Suprapubic skin (tissue), 4 donors: ENCODE data around the gene PDC. TPM values are rescaled to one million over a fixed set of nuclear protein-coding genes. Genes with fewer than 3 reads are reported as not detected.

ENCODE experiments used
- DNase-seq, 2 donors: peaks; one replicate each; pipeline ENCODE4 v3.0.0-alpha.2; 2019; ENCODE audit warnings: low spot score in 2 of 2
- H3K27ac ChIP-seq: fragments of 200-600 bp; sonication (generic); one replicate; pipeline ENCODE4 v1.5.1; 2019
- H3K27me3 ChIP-seq: fragments of 200-600 bp; sonication (generic); one replicate; pipeline ENCODE4 v1.5.1; 2019
- H3K36me3 ChIP-seq: fragments of 200-600 bp; sonication (generic); one replicate; pipeline ENCODE4 v1.5.1; 2019
- H3K4me1 ChIP-seq: fragments of 200-600 bp; sonication (generic); one replicate; pipeline ENCODE4 v1.5.1; 2019
- H3K4me3 ChIP-seq: fragments of 200-600 bp; sonication (generic); one replicate; pipeline ENCODE4 v1.5.1; 2019; ENCODE audit warnings: mild to moderate bottlenecking
- H3K9me3 ChIP-seq: fragments of 200-600 bp; sonication (generic); one replicate; pipeline ENCODE4 v1.5.1; 2019
- CTCF ChIP-seq, 2 donors: fragments of 200-600 bp in 1 of 2; fragments of 450-650 bp in 1 of 2; sonication (generic) in 1 of 2; IDR thresholded peaks; one replicate each; pipeline ENCODE4 v1.5.1; 2016 to 2019; ENCODE audit warnings: antibody characterized with exemption in 2 of 2, mild to moderate bottlenecking in 1 of 2, moderate library complexity in 1 of 2
- EP300 ChIP-seq: sonication (generic); formaldehyde crosslinking; IDR thresholded peaks from one replicate; pipeline ENCODE4 v1.6.1; 2017; ENCODE audit warnings: antibody characterized with exemption
- POLR2A ChIP-seq, 2 donors: fragments of 450-650 bp; IDR thresholded peaks; one replicate each; pipeline ENCODE4 v1.6.1; 2017; ENCODE audit warnings: antibody characterized with exemption in 2 of 2, mild to moderate bottlenecking in 2 of 2, moderate library complexity in 2 of 2
- POLR2AphosphoS5 ChIP-seq, 3 donors: sonication (generic); formaldehyde crosslinking; IDR thresholded peaks; one replicate each; pipeline ENCODE4 v1.6.1; 2017; ENCODE audit warnings: antibody characterized with exemption in 3 of 3
- WGBS: methylation state at CpG from one replicate; pipeline ENCODE4 v1.1.5; 2018; 5-methylcytosine and 5-hydroxymethylcytosine counted together
- total RNA-seq, 4 donors: library from RNA; depleted of rRNA; stranded (reverse); fragments of >200 nt; gene quantifications; one replicate each; pipeline ENCODE4 v1.1.0, GENCODE V29; 2016

PDC gene
- total RNA-seq, 4 donors from 2014 or later = not detected

GRCh38 chr1:186498695-186499389 is 37.9 kb upstream of the PDC start:
- H3K36me3 ChIP-seq = no peaks in the 10 kb centered on the region
- H3K4me3 ChIP-seq = no peak overlapping the region
- H3K27ac ChIP-seq = no peak overlapping the region
- no peaks in the 10 kb centered on the region for H3K27me3 ChIP-seq
- DNase-seq = no peak
- no peaks in the 10 kb centered on the region for H3K4me1 ChIP-seq
- no peak for TF ChIP-seq POLR2A (IDR thresholded peaks at IDR 0.05)
- TF ChIP-seq EP300 = no peak
- no peak for TF ChIP-seq CTCF (IDR thresholded peaks at IDR 0.05)
- no peak for TF ChIP-seq POLR2AphosphoS5 (IDR thresholded peaks at IDR 0.05)
- WGBS = 73% methylated on average over 4 of the region's 4 CpGs
- no peaks in the 10 kb centered on the region for H3K9me3 ChIP-seq

- Histone ChIP-seq H3K27ac (no peak overlapping the region), H3K9me3 (no peaks in the 10 kb centered on the region), H3K4me1 (no peaks in the 10 kb centered on the region), H3K36me3 (no peaks in the 10 kb centered on the region), H3K4me3 (no peak overlapping the region), H3K27me3 (no peaks in the 10 kb centered on the region)
- TF ChIP-seq POLR2A (IDR thresholded peaks at IDR 0.05) = no peak
- TF ChIP-seq POLR2AphosphoS5 (IDR thresholded peaks at IDR 0.05) = no peak
- no peak for TF ChIP-seq CTCF (IDR thresholded peaks at IDR 0.05)
- TF ChIP-seq EP300 = no peak
- DNase-seq = no peak
- WGBS = 91% methylated on average over 4 of the region's 4 CpGs
Observed at GRCh38 chr1:186498071-186498470, 37.2 kb upstream of the PDC start.

- WGBS = 94% methylated on average over 3 of the region's 3 CpGs
- H3K9me3 ChIP-seq = no peaks in the 10 kb centered on the region
- no peak for DNase-seq
- no peak overlapping the region for H3K27ac ChIP-seq
- no peaks in the 10 kb centered on the region for H3K36me3 ChIP-seq
- H3K4me3 ChIP-seq = no peak overlapping the region
- TF ChIP-seq EP300 (no peak), CTCF (IDR thresholded peaks at IDR 0.05) (no peak), POLR2AphosphoS5 (IDR thresholded peaks at IDR 0.05) (no peak), POLR2A (IDR thresholded peaks at IDR 0.05) (no peak)
- H3K4me1 ChIP-seq = no peaks in the 10 kb centered on the region
- H3K27me3 ChIP-seq = no peaks in the 10 kb centered on the region
Observed at GRCh38 chr1:186497651-186498050, 36.7 kb upstream of the PDC start.

GRCh38 chr1:186496171-186496851 is 35.4 kb upstream of the PDC start:
- Histone ChIP-seq H3K36me3 (no peaks in the 10 kb centered on the region), H3K4me1 (no peaks in the 10 kb centered on the region), H3K4me3 (no peak overlapping the region), H3K27ac (no peak overlapping the region), H3K9me3 (no peaks in the 10 kb centered on the region), H3K27me3 (no peaks in the 10 kb centered on the region)
- 71% methylated on average over 2 of the region's 2 CpGs for WGBS
- no peak for DNase-seq
- TF ChIP-seq EP300 (no peak), CTCF (IDR thresholded peaks at IDR 0.05) (no peak), POLR2A (IDR thresholded peaks at IDR 0.05) (no peak), POLR2AphosphoS5 (IDR thresholded peaks at IDR 0.05) (no peak)

GRCh38 chr1:186494832-186495271 is 33.9 kb upstream of the PDC start:
- Histone ChIP-seq H3K36me3 (no peaks in the 10 kb centered on the region), H3K4me1 (no peaks in the 10 kb centered on the region), H3K27ac (no peak overlapping the region), H3K4me3 (no peak overlapping the region), H3K27me3 (no peaks in the 10 kb centered on the region), H3K9me3 (no peaks in the 10 kb centered on the region)
- WGBS = 77% methylated on average over 2 of the region's 2 CpGs
- no peak for TF ChIP-seq POLR2A (IDR thresholded peaks at IDR 0.05)
- no peak for DNase-seq
